ENCODE data around the gene HTR2B. TPM values are rescaled to one million over a fixed set of nuclear protein-coding genes. Genes with fewer than 3 reads are reported as not detected.

HTR2B gene
- total RNA-seq, 1 experiment from 2014 or later: not detected

GRCh38 chr2:231168460-231169139 lies 43.8 kb upstream of the HTR2B start:
- ATAC-seq (no peak), DNase-seq (ENCODE audit: low spot score) (no peak)
- H3K4me3 Mint-ChIP-seq: no peak overlapping the region
- H3K27ac Mint-ChIP-seq: 0 out of 2 replicates have a peak overlapping the region, but pooled peaks have one; percentile 14
- ChIA-PET CTCF (no interaction called here), POLR2A (no interaction called here)
- H3K9me3 Mint-ChIP-seq: no peaks in the 10 kb centered on the region
- H3K27me3 Mint-ChIP-seq (ENCODE audit: low read depth): no peaks in the 10 kb centered on the region
- H3K36me3 Mint-ChIP-seq: peaks cover 73% of the 10 kb centered on the region
- peaks cover under 1% of the 10 kb centered on the region for H3K4me1 Mint-ChIP-seq
- TF ChIP-seq SMAD3 (CRISPR knock-in tag; IDR thresholded peaks at IDR 0.05; ENCODE audit: borderline replicate concordance) (no peak), OVOL2 (CRISPR knock-in tag; IDR thresholded peaks at IDR 0.05; ENCODE audit: borderline replicate concordance) (no peak), JAZF1 (CRISPR knock-in tag; IDR thresholded peaks at IDR 0.05) (no peak), ZNF317 (CRISPR knock-in tag; IDR thresholded peaks at IDR 0.05; ENCODE audit: borderline replicate concordance, low read depth) (no peak), ZNF423 (CRISPR knock-in tag; IDR thresholded peaks at IDR 0.05) (no peak), ARID4B (CRISPR knock-in tag; IDR thresholded peaks at IDR 0.05; ENCODE audit: borderline replicate concordance) (no peak), RORB (CRISPR knock-in tag; IDR thresholded peaks at IDR 0.05) (no peak), ZNF425 (CRISPR knock-in tag; conservative IDR thresholded peaks at IDR 0.05) (no peak), ZNF281 (CRISPR knock-in tag; IDR thresholded peaks at IDR 0.05) (no peak), CTCF (IDR thresholded peaks at IDR 0.05) (no peak), FOXP4 (CRISPR knock-in tag; IDR thresholded peaks at IDR 0.05) (no peak), NR1H2 (CRISPR knock-in tag; IDR thresholded peaks at IDR 0.05) (no peak), ZNF532 (CRISPR knock-in tag; IDR thresholded peaks at IDR 0.05; ENCODE audit: borderline replicate concordance) (no peak), TCF7 (CRISPR knock-in tag; IDR thresholded peaks at IDR 0.05; ENCODE audit: low read depth) (no peak), FOXJ3 (CRISPR knock-in tag; IDR thresholded peaks at IDR 0.05; ENCODE audit: borderline replicate concordance) (no peak)
